RCC 7860 (cell line): Measurements from ENCODE around the gene B3GALT4.
"Not testable (repeated sequence)": the region's sequence is repeated elsewhere in the genome, so short reads cannot be mapped to it uniquely, and the experiment has no call there.

Experiments
- DNase-seq: peaks from one replicate; pipeline ENCODE4 v3.0.0-alpha.2; 2015; ENCODE audit warnings: low spot score
- FAIRE-seq: peaks from 2 replicates; lab custom pipeline; 2012; peaks lifted over from hg19 to GRCh38; lab: Jason Lieb, UNC

Gene B3GALT4

GRCh38 chr6:33271468-33272274, 5.3 kb upstream of the B3GALT4 start, which contains the start of the genes RPS18 and VPS52:
Gene RPS18 (plus strand): TSS chr6:33272075. CDS start chr6:33272120, 45 bp downstream.
Gene VPS52 (minus strand): TSS chr6:33271876. CDS start chr6:33271675, 201 bp downstream.
- FAIRE-seq (peak; percentile 80), DNase-seq (peak; percentile 95)

DNA sequence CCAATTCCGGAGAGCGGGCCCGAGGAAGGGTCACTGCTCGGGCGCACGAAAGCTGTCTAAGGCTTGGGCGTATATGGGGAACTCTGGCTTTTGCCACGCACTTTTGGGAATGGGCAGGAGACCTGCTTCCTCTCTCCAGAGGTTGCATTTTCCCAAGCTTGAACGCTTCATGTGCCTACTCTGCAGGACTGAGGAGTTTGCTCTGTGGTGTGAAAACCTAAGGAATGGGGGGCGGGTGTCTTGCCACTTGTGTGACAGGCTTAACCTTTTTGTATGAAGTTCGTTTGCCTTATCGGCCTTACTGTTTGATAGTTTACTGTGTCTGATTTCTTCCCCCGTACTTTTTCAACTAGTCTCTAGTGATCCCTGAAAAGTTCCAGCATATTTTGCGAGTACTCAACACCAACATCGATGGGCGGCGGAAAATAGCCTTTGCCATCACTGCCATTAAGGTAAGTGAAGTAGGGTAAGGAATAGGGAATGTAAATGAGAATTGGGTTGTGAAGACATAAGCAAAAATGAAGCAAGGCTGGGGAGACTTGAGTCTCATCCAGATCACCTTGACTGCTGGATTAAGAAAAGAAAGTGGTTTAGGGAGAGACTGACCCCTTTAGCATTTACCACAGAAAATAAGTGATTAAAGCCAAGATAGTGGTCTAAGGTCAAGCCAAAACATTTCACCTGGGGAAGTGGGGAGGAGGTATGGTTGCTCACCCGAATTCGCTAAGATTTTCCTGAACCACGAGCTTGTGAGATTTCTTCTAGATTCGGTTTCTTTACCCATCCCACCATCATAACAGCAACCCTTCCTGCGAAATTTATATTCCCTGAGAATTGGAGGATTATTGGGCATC, 4.4 kb upstream of the B3GALT4 start:
- FAIRE-seq (no peak), DNase-seq (no peak)

GRCh38 chr6:33273129-33273923, 3.6 kb upstream of the B3GALT4 start:
- DNase-seq, result no peak
- no peak for FAIRE-seq

- FAIRE-seq (no peak), DNase-seq (no peak)
These were observed 2.7 kb upstream of the B3GALT4 start for GRCh38 chr6:33273924-33274902.

DNA sequence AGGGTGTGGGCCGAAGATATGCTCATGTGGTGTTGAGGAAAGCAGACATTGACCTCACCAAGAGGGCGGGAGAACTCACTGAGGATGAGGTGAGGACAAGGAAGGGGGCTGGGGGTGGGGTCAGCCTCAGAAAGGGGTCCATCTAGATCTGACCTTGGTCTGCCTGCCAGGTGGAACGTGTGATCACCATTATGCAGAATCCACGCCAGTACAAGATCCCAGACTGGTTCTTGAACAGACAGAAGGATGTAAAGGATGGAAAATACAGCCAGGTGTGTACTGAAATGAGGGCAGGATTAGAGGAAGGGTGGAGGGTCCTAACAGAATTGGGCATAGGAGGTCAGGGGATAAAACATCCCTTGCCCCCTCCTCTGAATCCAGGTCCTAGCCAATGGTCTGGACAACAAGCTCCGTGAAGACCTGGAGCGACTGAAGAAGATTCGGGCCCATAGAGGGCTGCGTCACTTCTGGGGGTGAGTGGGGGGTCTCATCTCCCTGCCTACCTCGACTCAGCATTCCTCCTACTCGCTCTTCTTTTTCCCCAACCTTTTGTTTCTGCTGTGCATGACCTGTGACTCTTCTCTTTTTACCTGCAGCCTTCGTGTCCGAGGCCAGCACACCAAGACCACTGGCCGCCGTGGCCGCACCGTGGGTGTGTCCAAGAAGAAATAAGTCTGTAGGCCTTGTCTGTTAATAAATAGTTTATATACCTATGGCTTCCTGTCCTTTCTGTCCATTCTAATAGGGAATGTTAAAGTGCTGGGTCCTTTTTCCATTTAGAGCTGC, 935 bp upstream of the B3GALT4 start:
- FAIRE-seq, DNase-seq: not testable (repeated sequence)

DNA sequence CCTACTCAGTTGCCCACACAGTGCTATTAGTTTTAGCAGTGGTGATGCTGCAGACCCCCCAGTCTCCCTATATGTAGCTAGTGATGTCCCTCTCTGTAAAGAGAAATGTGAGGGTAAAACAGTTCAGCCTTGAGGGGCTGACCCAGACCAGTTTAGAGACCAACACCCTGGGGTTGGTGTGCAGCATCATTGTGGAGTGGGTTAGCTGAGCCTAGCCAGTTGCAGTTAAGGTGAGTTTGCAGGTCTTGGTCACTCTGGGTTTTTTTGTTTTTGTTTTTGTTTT, 401 bp upstream of the B3GALT4 start:
- DNase-seq, result no peak
- no peak for FAIRE-seq

DNA sequence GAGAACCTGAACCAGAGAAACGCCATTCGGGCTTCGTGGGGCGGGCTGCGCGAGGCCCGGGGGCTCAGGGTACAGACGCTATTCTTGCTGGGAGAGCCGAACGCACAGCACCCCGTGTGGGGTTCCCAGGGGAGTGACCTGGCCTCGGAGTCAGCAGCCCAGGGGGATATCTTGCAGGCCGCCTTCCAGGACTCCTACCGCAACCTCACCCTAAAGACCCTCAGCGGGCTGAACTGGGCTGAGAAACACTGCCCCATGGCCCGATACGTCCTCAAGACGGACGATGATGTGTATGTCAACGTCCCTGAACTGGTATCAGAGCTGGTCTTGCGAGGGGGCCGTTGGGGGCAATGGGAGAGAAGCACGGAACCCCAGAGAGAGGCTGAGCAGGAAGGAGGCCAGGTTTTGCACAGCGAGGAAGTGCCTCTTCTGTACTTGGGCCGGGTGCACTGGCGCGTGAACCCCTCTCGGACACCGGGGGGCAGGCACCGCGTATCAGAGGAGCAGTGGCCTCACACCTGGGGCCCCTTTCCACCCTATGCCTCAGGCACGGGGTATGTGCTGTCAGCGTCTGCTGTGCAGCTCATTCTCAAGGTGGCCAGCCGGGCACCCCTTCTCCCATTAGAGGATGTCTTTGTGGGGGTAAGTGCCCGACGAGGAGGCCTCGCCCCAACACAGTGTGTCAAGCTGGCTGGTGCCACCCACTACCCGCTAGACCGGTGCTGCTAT, 904 bp downstream of the B3GALT4 start:
- no peak for FAIRE-seq
- DNase-seq, result peak; percentile 3

DNA sequence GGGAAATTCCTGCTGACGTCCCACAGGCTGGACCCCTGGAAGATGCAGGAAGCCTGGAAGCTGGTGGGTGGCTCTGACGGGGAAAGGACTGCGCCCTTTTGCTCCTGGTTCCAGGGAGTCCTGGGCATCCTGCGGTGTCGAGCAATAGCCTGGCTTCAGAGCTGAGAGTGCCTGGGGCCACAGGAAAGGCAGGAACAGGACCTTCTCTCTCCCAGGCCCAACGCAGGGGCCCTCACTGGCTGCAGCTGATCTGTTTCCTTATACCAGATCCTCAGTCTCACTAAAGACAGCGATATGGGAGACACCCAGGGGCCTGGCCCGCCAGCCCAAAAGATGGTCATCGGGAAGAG, 1.4 kb downstream of the B3GALT4 start:
- DNase-seq (no peak), FAIRE-seq (no peak)

DNA sequence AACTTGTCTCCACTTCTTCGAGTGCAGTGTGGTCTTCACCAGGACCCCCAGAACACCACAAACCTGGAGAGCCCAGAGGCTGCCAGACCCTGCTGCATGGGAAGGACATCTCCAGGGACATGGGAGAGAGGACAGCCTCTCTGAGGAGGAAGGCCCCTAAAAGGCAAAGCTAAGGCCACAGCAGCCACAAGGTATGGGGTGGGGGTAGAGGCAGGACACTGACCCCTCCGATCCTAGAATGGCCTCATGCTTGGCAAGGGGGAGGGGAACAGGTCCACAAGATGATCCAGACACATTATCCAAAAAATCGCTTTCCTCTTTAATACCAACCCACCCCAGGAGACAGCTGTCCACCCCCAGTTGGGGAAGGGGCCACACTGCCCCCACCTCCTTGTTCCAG, 1.9 kb downstream of the B3GALT4 start:
- FAIRE-seq (no peak), DNase-seq (no peak)

GRCh38 chr6:33279257-33279695, 2.4 kb downstream of the B3GALT4 start:
- DNase-seq (no peak), FAIRE-seq (no peak)

DNA sequence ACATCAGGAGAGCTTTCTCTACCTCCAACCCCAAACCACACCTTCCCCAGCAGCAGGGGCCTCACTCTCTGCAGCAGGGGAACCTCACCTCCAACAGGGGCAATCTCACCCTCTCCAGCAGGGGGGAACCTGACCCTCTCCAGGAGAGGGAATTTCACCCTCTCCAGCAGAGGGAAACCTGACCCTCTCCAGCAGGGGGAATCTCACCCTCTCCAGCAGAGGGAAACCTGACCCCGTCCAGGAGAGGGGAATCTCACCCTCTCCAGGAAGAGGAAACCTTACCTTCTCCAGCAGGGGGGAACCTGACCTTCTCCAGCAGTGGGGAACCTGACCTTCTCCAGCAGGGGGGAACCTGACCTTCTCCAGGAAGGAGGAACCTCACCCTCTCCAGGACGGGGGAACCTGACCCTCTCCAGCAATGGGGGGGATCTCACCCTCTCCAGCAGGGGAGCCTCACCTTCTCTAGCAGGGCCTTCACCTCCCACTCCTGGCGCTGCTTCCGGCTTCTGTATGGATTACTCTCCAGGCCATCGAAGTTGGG, 3.1 kb downstream of the B3GALT4 start:
- no peak for FAIRE-seq
- peak; percentile 46 for DNase-seq

DNA sequence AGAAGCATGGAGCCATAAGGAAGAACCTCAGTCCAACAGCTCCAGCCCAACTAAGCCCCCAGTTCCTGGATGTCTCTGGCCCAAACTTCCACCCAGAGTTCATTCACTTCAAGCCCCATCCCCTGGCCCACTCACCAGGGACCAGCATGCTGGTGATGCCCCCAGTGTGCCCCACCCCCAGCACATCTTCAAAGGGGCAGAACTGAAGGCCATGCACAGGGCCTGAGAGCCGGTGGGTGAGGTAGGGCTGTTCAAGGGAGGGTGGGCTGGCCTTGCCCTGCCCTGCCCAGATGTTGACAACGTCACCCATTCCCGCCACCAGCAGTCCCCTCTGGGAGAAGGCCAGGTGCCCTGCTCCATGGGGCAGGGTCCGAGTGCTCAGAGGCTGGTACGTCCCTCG, 3.6 kb downstream of the B3GALT4 start:
- DNase-seq (no peak), FAIRE-seq (no peak)

DNA sequence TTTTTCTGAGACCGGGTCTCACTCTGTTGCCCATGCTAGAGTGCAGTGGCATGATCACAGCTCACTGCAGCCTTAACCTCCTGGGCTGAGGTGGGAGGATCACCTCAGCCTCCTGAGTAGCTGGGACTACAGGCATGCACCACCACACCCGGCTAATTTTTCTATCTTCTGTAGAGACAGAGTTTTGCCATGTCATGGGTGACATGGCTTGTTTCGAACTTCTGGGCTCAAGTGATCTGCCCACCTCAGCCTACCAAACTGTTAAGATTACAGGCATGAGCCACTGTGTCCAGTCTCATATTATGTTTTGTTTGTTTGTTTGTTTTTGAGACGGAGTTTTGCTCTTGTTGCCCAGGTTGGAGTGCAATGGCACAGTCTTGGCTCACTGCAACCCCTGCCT, 8.3 kb downstream of the B3GALT4 start:
- not testable (repeated sequence) for FAIRE-seq

GRCh38 chr6:33286946-33287914, 10.3 kb downstream of the B3GALT4 start:
- FAIRE-seq, result no peak
- no peak for DNase-seq

More for the DNA sequence above, 8.3 kb downstream of the B3GALT4 start:
- not testable (repeated sequence) for DNase-seq

DNA sequence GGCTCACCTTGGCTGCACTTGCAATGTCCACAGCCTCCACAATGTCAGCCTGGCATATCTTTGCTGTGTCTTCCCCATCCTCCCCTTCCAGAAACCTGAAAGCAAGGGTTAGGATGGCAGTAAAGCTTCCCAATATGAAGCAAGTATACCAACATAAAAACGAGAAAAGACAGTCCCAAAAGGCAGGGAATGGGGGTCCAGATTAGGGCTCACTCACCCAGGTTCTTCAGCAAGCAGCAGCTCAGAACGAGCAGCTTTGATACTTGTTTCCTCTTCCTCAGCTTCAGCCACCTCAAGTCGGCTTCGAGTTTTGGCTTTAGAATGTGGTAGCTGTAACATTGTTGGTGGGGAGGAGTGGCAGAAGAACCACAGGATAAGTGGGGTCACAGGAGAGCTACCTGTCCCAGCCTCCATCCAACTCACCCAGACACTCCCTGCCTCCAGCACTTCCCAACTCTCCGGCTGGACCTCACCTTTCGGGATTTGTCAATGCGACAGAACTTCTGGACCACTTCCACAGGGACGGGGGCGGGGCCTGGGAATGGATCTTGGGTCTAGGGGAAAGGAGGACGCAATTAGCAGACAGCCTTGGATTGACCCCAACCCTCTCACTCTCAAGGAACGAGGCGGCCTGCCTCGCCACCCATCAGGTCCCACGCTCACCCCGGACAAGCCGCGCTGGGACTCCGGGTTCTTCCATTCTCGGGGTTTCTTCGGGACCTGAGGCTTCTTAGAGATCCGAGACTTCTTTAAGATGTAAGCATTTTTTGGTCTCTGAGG, 11.4 kb downstream of the B3GALT4 start:
- FAIRE-seq (no peak), DNase-seq (no peak)
